ENCODE measurements around the gene ITGB5.

The ITGB5 gene

GRCh38 chr3:124781476-124782376 lies 105.4 kb downstream of the ITGB5 start:
- no peak for TF ChIP-seq FOXP2 (optimal IDR thresholded peaks at IDR 0.05; ENCODE audit: borderline replicate concordance, extremely low read depth, extremely low read length, insufficient read depth)
- TF ChIP-seq TAF1 (IDR thresholded peaks at IDR 0.05; ENCODE audit: borderline replicate concordance, insufficient read depth, low read length) = no peak
- TF ChIP-seq REST (IDR thresholded peaks at IDR 0.05; ENCODE audit: insufficient read depth in 1 of 2, low read depth in 2 of 2, low read length in 2 of 2) = no peak
- no peak for TF ChIP-seq POLR2AphosphoS5 (IDR thresholded peaks at IDR 0.05; ENCODE audit: low read depth, low read length)
- no peak for TF ChIP-seq SIN3A (IDR thresholded peaks at IDR 0.05; ENCODE audit: borderline replicate concordance, insufficient read depth, low read length)

- TF ChIP-seq REST (IDR thresholded peaks at IDR 0.05; ENCODE audit: insufficient read depth in 1 of 2, low read depth in 2 of 2, low read length in 2 of 2) (no peak), TAF1 (IDR thresholded peaks at IDR 0.05; ENCODE audit: borderline replicate concordance, insufficient read depth, low read length) (no peak), FOXP2 (optimal IDR thresholded peaks at IDR 0.05; ENCODE audit: borderline replicate concordance, extremely low read depth, extremely low read length, insufficient read depth) (peak; percentile 43)
Observed at GRCh38 chr3:124780761-124781475, 106.2 kb downstream of the ITGB5 start.

- TF ChIP-seq REST (IDR thresholded peaks at IDR 0.05; ENCODE audit: insufficient read depth in 1 of 2, low read depth in 2 of 2, low read length in 2 of 2) (no peak), TAF1 (IDR thresholded peaks at IDR 0.05; ENCODE audit: borderline replicate concordance, insufficient read depth, low read length) (no peak), FOXP2 (optimal IDR thresholded peaks at IDR 0.05; ENCODE audit: borderline replicate concordance, extremely low read depth, extremely low read length, insufficient read depth) (no peak), SIN3A (IDR thresholded peaks at IDR 0.05; ENCODE audit: borderline replicate concordance, insufficient read depth, low read length) (no peak), POLR2AphosphoS5 (IDR thresholded peaks at IDR 0.05; ENCODE audit: low read depth, low read length) (no peak)
Observed at GRCh38 chr3:124780356-124780755, 106.8 kb downstream of the ITGB5 start.

- TF ChIP-seq SIN3A (IDR thresholded peaks at IDR 0.05; ENCODE audit: borderline replicate concordance, insufficient read depth, low read length) (no peak), POLR2AphosphoS5 (IDR thresholded peaks at IDR 0.05; ENCODE audit: low read depth, low read length) (no peak), FOXP2 (optimal IDR thresholded peaks at IDR 0.05; ENCODE audit: borderline replicate concordance, extremely low read depth, extremely low read length, insufficient read depth) (no peak), REST (IDR thresholded peaks at IDR 0.05; ENCODE audit: insufficient read depth in 1 of 2, low read depth in 2 of 2, low read length in 2 of 2) (no peak), TAF1 (IDR thresholded peaks at IDR 0.05; ENCODE audit: borderline replicate concordance, insufficient read depth, low read length) (no peak)
Observed at GRCh38 chr3:124779751-124780191, 107.4 kb downstream of the ITGB5 start.

Data from PFSK-1 (cell line).